ENCODE results near the gene DOCK8.

- TF ChIP-seq POLR2A (IDR thresholded peaks at IDR 0.05): no peak
- no peak for TF ChIP-seq CTCF (IDR thresholded peaks at IDR 0.05)
Observed at GRCh38 chr9:444528-444927, 229.9 kb downstream of the DOCK8 start.
